Activated naive CD8-positive, alpha-beta T cell treated with anti-CD3 and anti-CD28 coated beads, Interleukin-2, amount 50 U/mL, for 24 hours (primary cell): Measurements from ENCODE around the gene TANGO6.

ENCODE experiments used
- ATAC-seq: fragments of 150-1000 bp; cut with Tn5 transposase; one replicate; pipeline ENCODE4 v1.10.0; 2021
- DNase-seq: peaks from one replicate; pipeline ENCODE4 v3.0.0; 2021
- H3K27ac Mint-ChIP-seq: one replicate; pipeline ENCODE4 v1.8.0; 2021; ENCODE audit warnings: mild to moderate bottlenecking, mixed read lengths
- H3K27me3 Mint-ChIP-seq: one replicate; pipeline ENCODE4 v1.8.0; 2021; ENCODE audit warnings: mixed read lengths
- H3K36me3 Mint-ChIP-seq: one replicate; pipeline ENCODE4 v1.8.0; 2021; ENCODE audit warnings: low read depth, mixed read lengths
- H3K4me1 Mint-ChIP-seq: one replicate; pipeline ENCODE4 v1.8.0; 2021; ENCODE audit warnings: mixed read lengths
- H3K4me3 Mint-ChIP-seq: one replicate; pipeline ENCODE4 v1.8.0; 2021; ENCODE audit warnings: mild to moderate bottlenecking, moderate library complexity, mixed read lengths
- H3K9me3 Mint-ChIP-seq: one replicate; pipeline ENCODE4 v1.8.0; 2021; ENCODE audit warnings: mixed read lengths

Gene TANGO6

DNA sequence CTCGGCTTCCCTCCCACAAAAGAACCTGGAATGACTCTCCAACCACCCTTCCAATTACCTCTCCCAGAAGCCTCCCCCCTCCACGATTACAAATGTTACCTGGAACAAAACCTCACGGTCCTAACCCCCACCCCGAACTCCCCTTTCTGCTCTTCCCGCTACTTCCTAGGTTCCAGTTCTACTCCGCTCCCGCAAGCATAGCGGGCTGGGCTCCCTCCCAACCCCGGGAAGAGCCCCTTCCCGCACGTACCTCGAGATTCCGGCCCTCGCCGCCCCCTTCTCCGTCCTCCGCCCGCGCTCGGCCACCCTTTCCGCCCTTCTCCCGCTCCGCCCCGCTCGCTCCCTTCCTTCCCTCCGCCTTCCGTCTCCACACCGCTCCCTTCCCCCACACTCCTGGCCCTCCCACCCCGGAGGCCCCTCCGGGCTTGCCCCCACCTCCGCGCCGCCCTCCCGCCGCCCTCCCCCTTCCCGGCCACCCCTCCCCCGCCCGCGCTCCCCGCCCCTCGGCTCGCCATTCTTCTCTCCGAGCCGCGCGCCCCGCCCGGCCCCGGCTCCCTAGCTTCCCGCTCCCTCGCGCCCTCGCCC is 288.6 kb downstream of the TANGO6 start:
- Mint-ChIP-seq H3K27me3 (no peaks in the 10 kb centered on the region), H3K9me3 (no peaks in the 10 kb centered on the region), H3K4me1 (peaks cover 59% of the 10 kb centered on the region), H3K27ac (peak overlapping the region; percentile 91), H3K36me3 (peaks cover 40% of the 10 kb centered on the region), H3K4me3 (peak overlapping the region; percentile 96)
- ATAC-seq, result peak; percentile 52
- peak; percentile 84 for DNase-seq

DNA sequence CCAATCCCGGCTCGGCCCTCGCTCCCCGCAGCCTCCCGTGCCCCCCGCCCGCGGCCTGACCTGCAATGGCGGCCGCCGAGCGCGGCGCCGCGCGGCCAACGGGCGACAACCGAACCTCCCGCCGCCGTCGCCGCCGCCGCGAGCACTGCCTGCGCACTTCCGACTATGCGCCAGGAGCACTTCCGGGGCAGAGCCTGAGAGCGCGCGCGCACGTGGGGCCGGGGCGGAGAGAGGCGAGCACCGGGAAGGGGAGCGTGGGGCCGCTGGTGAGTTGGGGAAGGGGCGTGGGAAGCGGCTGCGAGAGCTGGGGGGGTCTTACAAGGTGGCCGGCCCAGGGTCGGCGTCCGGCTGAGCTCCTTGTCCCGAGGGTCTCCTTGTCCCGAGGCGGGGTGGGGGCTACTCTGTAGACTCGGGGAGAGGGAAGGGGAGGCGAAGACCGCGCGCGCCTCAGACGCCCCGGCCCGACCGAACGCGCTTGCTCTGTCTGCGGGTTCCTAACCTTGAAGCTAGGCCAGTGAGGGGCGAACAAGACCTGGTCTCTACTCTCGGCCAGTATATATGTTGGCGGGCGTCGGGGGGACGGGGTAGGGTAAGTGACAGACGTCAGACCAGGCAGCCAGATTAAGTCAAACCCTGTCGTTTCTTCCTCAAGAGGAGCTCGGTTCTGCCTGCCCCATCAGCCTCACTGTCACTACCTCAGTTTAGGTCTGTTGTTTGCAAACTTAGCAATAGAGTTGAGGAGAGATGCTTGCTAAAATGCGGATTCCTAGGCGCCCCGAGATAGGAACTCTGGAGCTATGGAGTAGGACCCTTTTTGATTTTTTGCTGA is 289.3 kb downstream of the TANGO6 start, which contains the start of the genes CHTF8 and UTP4:
CHTF8 (minus strand) TSS at position 165 of the 829 bp plus-strand sequence. CDS start 11,130 bp downstream, outside the sequence.
UTP4 (plus strand) TSS at position 226 of the 829 bp plus-strand sequence. CDS start 811 bp downstream, outside the sequence.
- no peaks in the 10 kb centered on the region for H3K27me3 Mint-ChIP-seq
- H3K36me3 Mint-ChIP-seq, result peaks cover 41% of the 10 kb centered on the region
- ATAC-seq (peak; percentile 94), DNase-seq (peak; percentile 90)
- H3K27ac Mint-ChIP-seq, result peak within 1 kb of the TSS; percentile 93
- H3K9me3 Mint-ChIP-seq, result no peaks in the 10 kb centered on the region
- peak within 1 kb of the TSS; percentile 96 for H3K4me3 Mint-ChIP-seq
- peaks cover 61% of the 10 kb centered on the region for H3K4me1 Mint-ChIP-seq

DNA sequence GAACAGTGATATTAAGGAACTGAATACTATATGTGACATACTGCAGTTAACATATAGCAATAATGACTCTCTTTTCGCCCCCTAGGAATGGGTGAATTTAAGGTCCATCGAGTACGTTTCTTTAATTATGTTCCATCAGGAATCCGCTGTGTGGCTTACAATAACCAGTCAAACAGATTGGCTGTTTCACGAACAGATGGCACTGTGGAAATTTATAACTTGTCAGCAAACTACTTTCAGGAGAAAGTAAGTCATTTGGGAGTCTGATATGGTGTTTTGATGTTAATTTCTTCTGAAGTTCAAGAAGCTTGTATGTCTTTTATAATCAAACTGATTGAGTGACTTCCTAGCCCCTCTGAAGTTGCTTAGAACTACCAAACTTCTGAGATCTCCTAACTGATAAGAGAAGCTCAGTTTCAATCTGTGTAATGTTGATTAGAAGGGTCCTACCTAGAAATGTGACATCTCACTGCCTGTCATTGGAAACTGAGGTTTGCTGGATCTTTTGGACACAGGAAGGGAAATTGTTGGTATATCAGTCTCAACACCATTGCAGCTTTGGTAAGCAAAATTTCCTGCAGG is 290.1 kb downstream of the TANGO6 start:
- Mint-ChIP-seq H3K4me3 (peak overlapping the region; percentile 96), H3K36me3 (peaks cover 49% of the 10 kb centered on the region), H3K9me3 (no peaks in the 10 kb centered on the region), H3K27me3 (no peaks in the 10 kb centered on the region), H3K4me1 (peaks cover 53% of the 10 kb centered on the region), H3K27ac (peak overlapping the region; percentile 93)
- ATAC-seq, result peak; percentile 14
- DNase-seq, result no peak
